ENCODE data around the gene SULT4A1.
"Not testable (repeated sequence)": the region's sequence is repeated elsewhere in the genome, so short reads cannot be mapped to it uniquely, and the experiment has no call there.

The SULT4A1 gene

GRCh38 chr22:43885786-43886185 lies 23.5 kb upstream of the SULT4A1 start:
- no peak for DNase-seq

- no peak for DNase-seq
These were observed 23.0 kb upstream of the SULT4A1 start for GRCh38 chr22:43885319-43885671.

- peak in 3 of 4 experiments; percentile 4 to 18 (median 17) for DNase-seq
These were observed 22.4 kb upstream of the SULT4A1 start for GRCh38 chr22:43884600-43885318.

GRCh38 chr22:43883719-43884415 lies 21.6 kb upstream of the SULT4A1 start:
- no peak for DNase-seq

- peak in 1 of 4 experiments; percentile 4 for DNase-seq
These were observed 20.8 kb upstream of the SULT4A1 start for GRCh38 chr22:43883012-43883661.

GRCh38 chr22:43882122-43882767 lies 19.9 kb upstream of the SULT4A1 start:
- DNase-seq: no peak

- no peak for DNase-seq
These were observed 19.1 kb upstream of the SULT4A1 start for GRCh38 chr22:43881091-43882061.

- no peak for DNase-seq
These were observed 18.3 kb upstream of the SULT4A1 start for GRCh38 chr22:43880541-43880991.

- no peak for DNase-seq
These were observed 17.7 kb upstream of the SULT4A1 start for GRCh38 chr22:43879901-43880540.

GRCh38 chr22:43878831-43879550 lies 16.7 kb upstream of the SULT4A1 start:
- no peak for DNase-seq

- no peak for DNase-seq
These were observed 15.9 kb upstream of the SULT4A1 start for GRCh38 chr22:43878079-43878795.

GRCh38 chr22:43876866-43877509 lies 14.7 kb upstream of the SULT4A1 start:
- DNase-seq: no peak

- no peak for DNase-seq
These were observed 7.5 kb upstream of the SULT4A1 start for GRCh38 chr22:43869799-43870198.

GRCh38 chr22:43869001-43869400 lies 6.7 kb upstream of the SULT4A1 start:
- not testable (repeated sequence) for DNase-seq

GRCh38 chr22:43867839-43868635 lies 5.7 kb upstream of the SULT4A1 start:
- DNase-seq: no peak

- DNase-seq: no peak
These were observed 529 bp upstream of the SULT4A1 start for GRCh38 chr22:43862882-43863202.

- DNase-seq: no peak
These were observed 784 bp downstream of the SULT4A1 start for GRCh38 chr22:43861529-43861928.

- no peak for DNase-seq
These were observed 1.5 kb downstream of the SULT4A1 start for GRCh38 chr22:43860831-43861230.

- DNase-seq: no peak
These were observed 2.2 kb downstream of the SULT4A1 start for GRCh38 chr22:43860126-43860525.
